ENCODE results near the gene PPP1R14B.

PPP1R14B gene

DNA sequence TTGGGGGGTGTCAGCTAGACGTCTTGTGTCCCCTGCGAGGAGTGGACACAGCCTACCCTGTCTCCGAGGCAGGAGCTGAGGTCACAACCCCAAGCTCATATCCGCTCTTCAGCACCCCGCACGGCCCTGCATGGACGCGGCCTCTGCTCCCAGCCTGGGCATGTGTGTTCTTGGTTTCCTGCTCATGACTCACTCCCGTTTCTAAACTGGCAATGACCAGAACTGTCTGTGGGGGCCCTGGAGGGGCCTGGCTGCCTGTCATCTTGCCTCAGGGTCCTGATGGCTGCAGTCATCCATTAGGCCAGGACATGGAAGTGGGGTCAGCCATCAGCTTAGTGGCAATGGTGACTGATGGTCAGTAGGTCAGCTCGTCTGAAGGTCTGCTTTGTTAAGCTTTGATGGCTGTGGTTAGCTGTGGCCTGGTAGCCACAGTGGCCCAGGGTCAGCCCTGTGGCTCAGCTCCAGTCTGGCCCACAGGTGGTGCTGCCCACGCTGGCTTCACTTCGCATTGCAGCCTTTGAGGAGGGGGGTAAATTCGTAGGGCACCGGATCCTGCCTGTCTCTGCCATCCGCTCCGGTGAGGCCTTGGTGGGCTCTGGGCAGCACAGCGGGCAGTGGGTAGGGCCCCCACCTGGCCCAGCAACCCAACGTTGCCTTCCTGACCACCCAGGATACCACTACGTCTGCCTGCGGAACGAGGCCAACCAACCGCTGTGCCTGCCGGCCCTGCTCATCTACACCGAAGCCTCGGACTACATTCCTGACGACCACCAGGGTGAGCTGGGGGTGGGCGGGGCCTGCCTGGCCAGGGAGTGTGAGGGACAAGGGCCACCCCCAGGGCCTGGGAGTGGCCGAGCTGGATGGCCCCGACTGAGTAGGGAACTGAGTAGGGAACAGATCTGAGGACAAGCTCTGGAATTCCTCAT, 16.5 kb upstream of the PPP1R14B start:
- DNase-seq (ENCODE audit: low read depth): peak; percentile 16
- H3K4me3 ChIP-seq (ENCODE audit: low read length): no peak overlapping the region
- TF ChIP-seq, protein P1, sequence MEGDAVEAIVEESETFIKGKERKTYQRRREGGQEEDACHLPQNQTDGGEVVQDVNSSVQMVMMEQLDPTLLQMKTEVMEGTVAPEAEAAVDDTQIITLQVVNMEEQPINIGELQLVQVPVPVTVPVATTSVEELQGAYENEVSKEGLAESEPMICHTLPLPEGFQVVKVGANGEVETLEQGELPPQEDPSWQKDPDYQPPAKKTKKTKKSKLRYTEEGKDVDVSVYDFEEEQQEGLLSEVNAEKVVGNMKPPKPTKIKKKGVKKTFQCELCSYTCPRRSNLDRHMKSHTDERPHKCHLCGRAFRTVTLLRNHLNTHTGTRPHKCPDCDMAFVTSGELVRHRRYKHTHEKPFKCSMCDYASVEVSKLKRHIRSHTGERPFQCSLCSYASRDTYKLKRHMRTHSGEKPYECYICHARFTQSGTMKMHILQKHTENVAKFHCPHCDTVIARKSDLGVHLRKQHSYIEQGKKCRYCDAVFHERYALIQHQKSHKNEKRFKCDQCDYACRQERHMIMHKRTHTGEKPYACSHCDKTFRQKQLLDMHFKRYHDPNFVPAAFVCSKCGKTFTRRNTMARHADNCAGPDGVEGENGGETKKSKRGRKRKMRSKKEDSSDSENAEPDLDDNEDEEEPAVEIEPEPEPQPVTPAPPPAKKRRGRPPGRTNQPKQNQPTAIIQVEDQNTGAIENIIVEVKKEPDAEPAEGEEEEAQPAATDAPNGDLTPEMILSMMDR (conservative IDR thresholded peaks at IDR 0.05; ENCODE audit: low read length): no peak

DNA sequence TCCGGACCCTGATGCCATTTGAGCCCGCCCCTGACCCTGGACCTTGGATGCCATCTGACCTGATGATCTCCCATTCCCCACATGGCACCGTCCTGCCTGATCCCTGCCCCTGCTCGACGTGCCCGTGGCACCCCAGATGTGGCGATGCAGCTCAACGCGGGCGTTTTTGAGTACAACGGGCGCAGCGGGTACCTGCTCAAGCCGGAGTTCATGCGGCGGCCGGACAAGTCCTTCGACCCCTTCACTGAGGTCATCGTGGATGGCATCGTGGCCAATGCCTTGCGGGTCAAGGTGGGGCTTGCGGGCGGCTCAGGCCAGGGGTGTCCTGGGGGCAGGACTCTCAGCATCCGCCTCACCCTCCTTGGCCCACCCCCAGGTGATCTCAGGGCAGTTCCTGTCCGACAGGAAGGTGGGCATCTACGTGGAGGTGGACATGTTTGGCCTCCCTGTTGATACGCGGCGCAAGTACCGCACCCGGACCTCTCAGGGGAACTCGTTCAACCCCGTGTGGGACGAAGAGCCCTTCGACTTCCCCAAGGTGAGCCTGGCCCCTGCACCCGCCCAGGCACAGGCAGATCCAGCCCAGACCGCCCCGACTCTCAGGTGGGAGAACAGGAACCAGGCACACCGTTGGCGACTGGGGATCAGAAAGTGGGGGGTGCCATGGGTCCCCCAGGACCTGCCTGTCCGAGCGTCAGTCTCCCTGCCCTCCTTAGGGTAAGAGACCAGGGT, 15.7 kb upstream of the PPP1R14B start:
- no peak overlapping the region for H3K4me3 ChIP-seq (ENCODE audit: low read length)
- no peak for DNase-seq (ENCODE audit: low read depth)
- TF ChIP-seq, protein P1 (conservative IDR thresholded peaks at IDR 0.05; ENCODE audit: low read length): no peak

DNA sequence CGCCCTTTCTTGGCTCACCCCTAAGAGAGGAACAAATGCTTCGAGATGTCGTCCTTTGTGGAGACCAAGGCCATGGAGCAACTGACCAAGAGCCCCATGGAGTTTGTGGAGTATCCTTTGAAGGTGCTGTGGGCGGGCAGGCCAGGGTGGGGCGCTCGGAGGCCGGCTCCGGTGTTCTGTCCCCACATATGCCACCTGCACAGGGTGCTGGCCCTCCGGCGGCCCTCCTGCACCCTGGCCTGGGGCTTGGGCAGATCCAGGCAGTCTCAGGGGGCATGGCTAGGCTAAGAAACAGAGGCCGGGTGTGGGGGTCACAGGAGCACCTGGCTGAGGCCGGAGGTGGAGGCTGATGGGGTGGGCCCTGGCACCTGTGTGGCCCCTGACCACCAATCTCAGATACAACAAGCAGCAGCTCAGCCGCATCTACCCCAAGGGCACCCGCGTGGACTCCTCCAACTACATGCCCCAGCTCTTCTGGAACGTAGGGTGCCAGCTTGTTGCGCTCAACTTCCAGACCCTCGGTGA, 14.9 kb upstream of the PPP1R14B start:
- TF ChIP-seq, protein P1 (conservative IDR thresholded peaks at IDR 0.05; ENCODE audit: low read length): no peak
- no peak for DNase-seq (ENCODE audit: low read depth)
- no peak overlapping the region for H3K4me3 ChIP-seq (ENCODE audit: low read length)

DNA sequence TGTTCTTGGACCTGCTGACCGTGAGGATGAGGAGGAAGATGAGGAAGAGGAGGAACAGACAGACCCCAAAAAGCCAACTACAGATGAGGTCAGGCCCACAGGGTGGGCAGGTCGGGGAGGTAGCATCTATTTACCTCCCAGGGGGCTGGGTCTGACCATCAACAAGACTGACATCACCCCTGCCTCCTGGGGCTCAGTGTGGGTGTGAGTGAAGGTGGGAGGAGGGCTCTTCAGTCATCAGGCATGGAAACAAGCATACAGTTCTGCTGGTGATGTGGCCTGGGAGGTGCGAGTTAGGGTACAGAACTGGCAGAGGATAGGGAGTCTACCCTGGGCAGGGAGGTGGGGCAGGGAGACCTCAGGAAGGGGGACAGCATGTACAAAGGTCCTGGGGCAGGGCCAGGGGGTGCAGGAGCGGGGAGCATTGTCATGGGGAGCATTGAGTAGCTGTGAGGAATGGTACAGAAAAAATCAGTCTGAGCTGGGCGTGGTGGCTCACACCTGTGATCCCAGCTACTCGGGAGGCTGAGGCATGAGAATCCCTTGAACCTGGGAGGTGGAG, 13.5 kb upstream of the PPP1R14B start:
- TF ChIP-seq, protein P1 (conservative IDR thresholded peaks at IDR 0.05; ENCODE audit: low read length): no peak
- DNase-seq (ENCODE audit: low read depth): no peak
- H3K4me3 ChIP-seq (ENCODE audit: low read length): no peak overlapping the region

DNA sequence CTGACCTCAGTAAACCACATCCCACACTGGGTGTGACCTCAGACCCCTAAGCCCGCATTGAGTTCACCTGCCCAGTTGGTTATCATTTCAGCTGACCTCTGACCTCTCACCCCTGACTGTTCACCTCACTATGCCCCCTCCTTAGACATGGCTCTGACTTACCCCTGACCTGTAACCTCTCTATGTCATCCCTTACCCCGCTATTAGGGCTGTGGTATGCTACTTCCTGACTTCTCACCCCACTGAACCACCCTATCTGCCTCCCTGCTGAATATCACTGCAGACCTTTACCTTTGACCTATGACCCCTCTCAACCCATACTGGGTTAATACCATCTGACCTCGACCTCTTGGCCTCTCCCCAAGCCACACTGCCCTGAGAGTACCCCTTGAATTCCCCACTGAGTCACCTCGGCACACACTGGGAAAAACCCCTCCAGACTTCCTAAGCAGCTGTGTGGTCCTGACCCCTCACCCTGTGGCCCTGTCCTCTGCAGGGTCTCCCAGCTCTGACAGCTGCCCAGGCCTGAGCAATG, 12.9 kb upstream of the PPP1R14B start:
- DNase-seq (ENCODE audit: low read depth): no peak
- TF ChIP-seq, protein P1 (conservative IDR thresholded peaks at IDR 0.05; ENCODE audit: low read length): no peak

DNA sequence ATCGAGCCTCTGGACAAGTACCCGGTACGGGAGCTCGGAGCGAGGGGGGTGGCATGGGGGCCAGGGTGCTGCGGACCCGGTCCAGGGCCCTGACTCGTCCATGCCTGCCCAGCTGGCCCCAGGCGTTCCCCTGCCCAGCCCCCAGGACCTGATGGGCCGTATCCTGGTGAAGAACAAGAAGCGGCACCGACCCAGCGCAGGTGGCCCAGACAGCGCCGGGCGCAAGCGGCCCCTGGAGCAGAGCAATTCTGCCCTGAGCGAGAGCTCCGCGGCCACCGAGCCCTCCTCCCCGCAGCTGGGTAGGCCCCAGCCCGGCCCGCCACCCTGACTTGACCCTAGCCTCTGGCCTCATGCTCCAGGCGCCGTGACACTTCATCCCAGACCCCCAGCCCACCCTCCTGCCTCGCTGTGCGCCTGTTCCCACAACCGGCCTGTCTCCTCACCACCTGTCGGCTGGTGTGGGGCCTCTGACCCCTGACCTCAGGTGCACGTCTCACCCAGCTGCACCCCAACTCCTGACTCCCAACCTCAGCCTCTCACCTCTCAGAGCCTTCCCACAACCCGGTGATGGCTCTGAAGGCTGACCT, 12.3 kb upstream of the PPP1R14B start:
- TF ChIP-seq, protein P1 (conservative IDR thresholded peaks at IDR 0.05; ENCODE audit: low read length): no peak
- DNase-seq (ENCODE audit: low read depth): no peak
- H3K4me3 ChIP-seq (ENCODE audit: low read length): no peak overlapping the region

More for the DNA sequence above, 12.9 kb upstream of the PPP1R14B start:
- no peak overlapping the region for H3K4me3 ChIP-seq (ENCODE audit: low read length)

All from AG10803 (cell line).